ENCODE measurements around the gene RYR1.

DNA sequence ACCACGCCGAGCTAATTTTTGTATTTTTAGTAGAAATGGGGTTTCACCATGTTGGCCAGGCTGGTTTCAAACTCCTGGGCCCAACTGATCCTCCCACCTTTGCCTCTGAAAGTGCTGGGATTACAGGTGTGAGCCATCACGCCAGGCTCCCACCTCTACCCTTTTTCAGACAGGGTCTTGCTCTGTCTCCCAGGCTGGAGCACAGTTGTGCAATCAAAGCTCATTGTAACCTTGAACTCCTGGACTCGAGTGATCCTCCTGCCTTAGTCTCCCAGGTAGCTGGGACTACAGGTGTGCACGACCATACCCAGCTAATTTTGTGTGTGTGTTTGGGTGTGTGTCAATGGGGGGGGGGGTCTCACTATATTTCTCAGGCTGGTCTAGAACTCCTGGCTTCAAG is 9.2 kb upstream of the RYR1 start:
- TF ChIP-seq, protein P1, sequence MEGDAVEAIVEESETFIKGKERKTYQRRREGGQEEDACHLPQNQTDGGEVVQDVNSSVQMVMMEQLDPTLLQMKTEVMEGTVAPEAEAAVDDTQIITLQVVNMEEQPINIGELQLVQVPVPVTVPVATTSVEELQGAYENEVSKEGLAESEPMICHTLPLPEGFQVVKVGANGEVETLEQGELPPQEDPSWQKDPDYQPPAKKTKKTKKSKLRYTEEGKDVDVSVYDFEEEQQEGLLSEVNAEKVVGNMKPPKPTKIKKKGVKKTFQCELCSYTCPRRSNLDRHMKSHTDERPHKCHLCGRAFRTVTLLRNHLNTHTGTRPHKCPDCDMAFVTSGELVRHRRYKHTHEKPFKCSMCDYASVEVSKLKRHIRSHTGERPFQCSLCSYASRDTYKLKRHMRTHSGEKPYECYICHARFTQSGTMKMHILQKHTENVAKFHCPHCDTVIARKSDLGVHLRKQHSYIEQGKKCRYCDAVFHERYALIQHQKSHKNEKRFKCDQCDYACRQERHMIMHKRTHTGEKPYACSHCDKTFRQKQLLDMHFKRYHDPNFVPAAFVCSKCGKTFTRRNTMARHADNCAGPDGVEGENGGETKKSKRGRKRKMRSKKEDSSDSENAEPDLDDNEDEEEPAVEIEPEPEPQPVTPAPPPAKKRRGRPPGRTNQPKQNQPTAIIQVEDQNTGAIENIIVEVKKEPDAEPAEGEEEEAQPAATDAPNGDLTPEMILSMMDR (IDR thresholded peaks at IDR 0.05): no peak
- no peak for TF ChIP-seq POLR2A (IDR thresholded peaks at IDR 0.05)
